NCI-H510A (cell line): Measurements from ENCODE around the gene OPCML.

ENCODE experiments used
- DNase-seq: peaks from one replicate; lab custom pipeline; 2025; lab: John Stamatoyannopoulos, UW

The OPCML gene

DNA sequence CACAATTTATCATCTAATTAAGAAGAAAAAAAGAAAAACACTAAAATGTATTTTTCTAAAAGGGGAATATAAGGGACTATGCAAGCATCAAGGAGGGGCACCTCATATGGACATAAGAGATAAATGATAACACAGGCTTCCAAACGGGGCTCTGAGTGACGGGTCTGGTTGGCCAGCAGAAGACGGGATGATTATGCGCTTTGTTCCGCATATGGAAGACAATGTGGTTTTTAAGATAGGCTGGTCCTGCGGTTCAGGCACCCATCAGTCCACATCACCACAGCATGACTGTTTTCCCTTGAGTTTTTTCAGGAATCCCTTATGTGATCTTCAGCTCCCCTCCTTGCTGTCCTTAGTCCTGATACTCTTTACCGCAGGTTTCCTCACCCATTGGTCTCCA lies 404.6 kb downstream of the OPCML start:
- no peak for DNase-seq

- DNase-seq = no peak
Observed at GRCh38 chr11:133123796-133124195, 408.5 kb downstream of the OPCML start.

GRCh38 chr11:133123366-133123765 lies 408.9 kb downstream of the OPCML start:
- no peak for DNase-seq

DNA sequence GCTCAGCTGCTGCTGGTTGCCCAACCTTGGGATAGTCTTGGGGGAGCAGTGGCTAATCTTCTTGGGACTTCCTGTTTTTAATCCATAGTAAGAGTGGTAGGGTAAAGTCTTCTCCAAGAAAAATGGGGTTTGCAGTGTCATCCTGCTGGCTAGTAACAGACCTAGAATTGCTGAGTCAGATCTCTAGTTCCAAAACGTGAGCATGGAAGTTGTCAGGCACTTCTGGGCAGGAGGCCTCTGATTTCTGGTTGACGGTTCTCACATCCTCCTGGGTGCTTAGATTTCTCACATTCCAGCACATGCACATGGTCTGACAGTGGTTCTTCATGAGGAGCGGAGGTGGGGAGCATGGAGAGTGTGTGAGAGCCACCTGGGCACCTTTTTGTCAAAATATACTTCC lies 410.0 kb downstream of the OPCML start:
- no peak for DNase-seq

GRCh38 chr11:133118563-133119268 lies 413.6 kb downstream of the OPCML start:
- no peak for DNase-seq

GRCh38 chr11:133115099-133115498 lies 417.2 kb downstream of the OPCML start:
- DNase-seq = no peak

- no peak for DNase-seq
Observed at GRCh38 chr11:133107763-133108162, 424.5 kb downstream of the OPCML start.

GRCh38 chr11:133107136-133107535 lies 425.2 kb downstream of the OPCML start:
- no peak for DNase-seq

DNA sequence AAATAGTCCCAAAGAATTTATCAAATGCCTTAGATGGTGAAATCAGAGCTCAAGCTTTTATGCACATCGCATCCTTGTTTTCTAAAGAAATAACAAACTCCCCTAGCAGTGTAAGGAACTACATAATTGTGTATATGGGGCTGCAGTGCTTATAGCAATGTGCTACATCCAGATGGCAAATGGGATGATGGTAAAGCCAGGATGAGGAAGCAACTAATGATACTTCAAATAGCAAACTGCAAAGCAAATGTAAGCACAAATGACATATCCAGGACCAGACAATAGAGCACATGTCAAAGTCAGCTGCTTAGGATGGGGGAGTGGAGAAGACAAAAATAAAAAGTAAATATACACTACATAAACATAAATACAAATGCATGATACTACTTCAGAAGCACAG lies 425.9 kb downstream of the OPCML start:
- no peak for DNase-seq

DNA sequence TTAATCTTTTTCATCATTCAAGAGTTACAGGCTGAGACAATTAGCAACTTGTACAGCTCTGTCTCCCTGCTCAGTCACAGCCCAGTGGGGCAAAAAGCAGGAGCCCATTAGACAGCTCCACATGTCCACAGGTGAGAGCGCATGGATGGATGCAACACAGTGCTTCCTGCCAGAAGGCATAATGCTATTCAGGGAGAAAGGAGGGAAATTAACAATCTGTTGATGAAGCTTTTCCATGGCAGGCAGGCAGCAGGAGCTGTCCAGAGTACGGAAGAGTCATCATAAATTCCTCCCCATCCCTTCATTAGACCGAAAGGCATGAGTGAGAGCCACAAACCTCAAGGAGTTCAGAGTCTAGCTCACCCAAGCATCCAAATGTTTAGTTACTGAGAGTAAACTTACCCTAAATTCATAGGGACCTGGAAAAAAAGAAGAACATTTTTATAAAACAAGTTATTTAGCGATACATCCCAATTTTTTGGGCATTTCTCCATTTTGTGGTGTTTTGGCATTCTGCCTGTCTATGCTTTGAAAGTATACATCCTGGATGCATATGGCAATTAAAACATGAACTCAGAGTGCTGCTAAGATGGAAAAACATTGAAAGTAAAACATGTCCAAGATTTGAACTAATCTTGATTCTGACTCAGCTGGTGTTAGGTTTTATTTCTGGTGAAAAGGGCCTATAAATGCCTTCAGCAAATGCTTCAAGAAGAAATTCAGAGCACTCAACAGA lies 428.1 kb downstream of the OPCML start:
- DNase-seq = no peak

GRCh38 chr11:133096981-133097380 lies 435.3 kb downstream of the OPCML start:
- DNase-seq = no peak

GRCh38 chr11:133086518-133086917 lies 445.8 kb downstream of the OPCML start:
- DNase-seq = no peak

GRCh38 chr11:133082841-133083488 lies 449.3 kb downstream of the OPCML start:
- DNase-seq = peak; percentile 46

DNA sequence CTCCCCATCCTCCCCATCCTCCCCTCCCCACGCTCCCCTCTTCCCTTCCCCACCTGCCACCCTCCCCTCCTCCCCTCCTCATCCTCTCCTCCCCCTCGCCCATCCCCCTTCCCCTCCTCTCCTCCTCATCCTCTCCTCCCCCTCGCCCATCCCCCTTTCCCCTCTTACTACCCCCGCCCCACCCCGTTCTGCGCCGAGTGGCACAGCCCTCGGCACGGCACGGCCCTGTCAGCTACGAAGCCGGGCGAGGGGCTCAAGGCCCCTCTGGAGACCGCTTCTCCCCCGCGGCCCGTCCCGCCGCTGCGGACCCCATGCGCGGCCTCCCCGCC lies 449.9 kb downstream of the OPCML start:
- DNase-seq = no peak

DNA sequence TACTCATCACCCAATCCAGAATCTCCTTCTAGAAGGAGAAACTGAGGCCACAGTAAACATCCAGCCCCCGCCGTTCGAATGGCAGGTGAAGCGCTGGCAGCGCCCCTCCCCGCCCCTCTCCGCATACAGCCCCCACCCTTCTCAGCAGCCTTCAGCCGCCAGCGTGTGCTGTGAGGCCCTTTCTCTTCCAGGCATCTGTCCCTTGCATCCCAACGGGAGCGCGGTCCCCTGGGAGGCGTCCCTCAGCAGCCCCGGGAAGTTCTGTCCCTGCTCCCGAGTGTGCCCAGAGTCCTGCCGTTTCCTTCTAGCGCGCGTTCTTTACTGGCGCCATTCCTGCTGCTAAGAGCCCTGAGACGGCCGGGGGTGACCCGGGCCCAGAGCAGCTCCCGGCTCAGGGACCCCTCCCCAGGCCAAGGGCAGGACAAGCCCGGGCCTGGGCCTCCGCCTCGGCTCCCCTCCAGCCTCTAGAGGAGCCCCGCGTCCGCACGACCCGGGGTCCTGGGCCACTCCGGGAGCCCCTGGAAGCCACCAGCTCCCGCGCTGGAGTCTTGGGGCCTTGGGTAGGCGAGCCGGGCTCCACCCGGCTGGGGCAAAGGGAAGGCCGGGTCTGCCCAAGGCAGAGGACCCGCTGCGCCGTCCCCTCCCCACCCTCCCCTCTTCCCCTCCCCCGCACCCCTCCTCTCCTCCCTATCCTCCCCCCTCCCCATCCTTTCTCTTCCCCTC lies 450.4 kb downstream of the OPCML start:
- no peak for DNase-seq

DNA sequence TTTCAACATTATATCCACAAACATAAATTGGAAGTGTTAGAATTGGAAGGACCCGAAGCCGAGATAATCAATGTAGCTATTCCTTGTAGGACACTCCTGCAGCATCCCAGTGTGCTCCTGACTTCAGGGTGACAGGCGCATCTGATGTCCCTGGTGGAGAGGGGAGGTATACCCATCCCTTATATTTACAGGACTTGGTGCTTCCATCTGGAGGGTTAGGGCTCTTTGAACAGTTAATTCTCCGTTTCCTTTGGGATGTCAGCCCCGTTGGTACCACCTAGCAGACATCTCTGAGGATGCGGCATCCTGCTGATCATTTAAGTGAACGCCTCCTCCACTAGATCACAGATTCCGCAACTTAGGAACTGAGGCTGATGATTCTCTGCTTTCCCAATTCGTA lies 451.3 kb downstream of the OPCML start:
- no peak for DNase-seq

DNA sequence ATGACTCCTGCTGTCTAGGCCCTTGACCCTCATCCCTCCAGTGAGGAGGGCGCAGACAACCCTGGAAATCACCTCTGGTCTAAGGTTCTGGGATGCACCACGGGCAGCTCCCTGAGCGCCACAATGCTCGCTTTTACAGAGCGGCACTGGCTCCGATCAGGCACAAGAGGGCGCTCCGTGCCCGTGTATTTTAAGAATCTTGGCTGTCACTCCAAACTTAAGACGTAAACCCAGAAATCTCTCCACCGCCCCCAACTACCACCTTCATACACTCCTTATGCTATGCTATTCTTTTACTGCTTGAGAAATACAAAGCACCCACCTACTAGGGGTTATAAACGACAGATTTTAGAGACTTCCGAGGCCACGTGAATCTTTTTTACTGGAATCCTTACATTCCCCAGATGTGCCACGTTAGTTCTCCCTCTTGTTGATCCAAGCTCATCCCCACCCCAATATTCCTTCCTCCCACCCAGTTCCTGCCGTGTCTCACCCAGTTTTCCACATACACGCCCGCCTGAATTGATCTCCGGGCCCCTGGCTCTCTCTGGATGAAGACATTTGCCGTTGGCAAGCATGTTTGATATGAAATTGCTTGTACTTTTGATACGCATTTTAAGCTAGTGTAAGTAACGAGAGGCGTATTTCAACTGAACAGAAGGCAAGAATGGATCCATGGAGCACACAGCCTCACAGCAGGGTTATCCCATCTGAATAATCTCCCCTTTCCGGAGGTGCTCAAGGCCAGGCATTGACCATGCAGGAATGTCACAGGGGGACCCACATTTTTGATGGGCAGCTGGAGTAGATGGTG lies 453.5 kb downstream of the OPCML start:
- no peak for DNase-seq

GRCh38 chr11:133078012-133078411 lies 454.3 kb downstream of the OPCML start:
- no peak for DNase-seq

GRCh38 chr11:133075351-133075750 lies 456.9 kb downstream of the OPCML start:
- no peak for DNase-seq

- no peak for DNase-seq
Observed at GRCh38 chr11:133072858-133073582, 459.3 kb downstream of the OPCML start.

DNA sequence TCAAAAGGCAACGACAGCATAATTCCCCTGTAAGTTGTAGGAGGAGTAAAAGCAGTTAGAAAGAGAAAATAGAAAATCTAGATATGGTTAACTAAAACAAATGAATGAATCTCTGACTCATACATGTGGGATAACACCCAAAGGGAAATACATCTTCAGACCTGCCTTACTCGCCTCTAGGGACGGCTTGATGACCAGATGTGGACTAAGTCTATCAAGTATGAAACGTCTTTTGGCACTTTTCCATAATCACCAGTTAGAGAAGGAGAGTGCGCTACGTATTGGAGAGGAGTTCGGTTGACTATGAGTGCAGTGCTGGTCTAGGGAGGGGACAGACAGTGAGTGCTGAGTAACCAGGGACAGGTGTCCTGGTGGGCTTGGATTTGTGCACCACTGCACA lies 459.9 kb downstream of the OPCML start:
- DNase-seq = no peak
